Ishikawa (cell line): ENCODE measurements around the gene CST5.

Experiments used
- CEBPB ChIP-seq: IDR thresholded peaks from 2 replicates; pipeline ENCODE4 v1.6.1; 2012
- CREB1 ChIP-seq: IDR thresholded peaks from 2 replicates; pipeline ENCODE4 v1.6.1; 2012; ENCODE audit warnings: low read depth
- EGR1 ChIP-seq: IDR thresholded peaks from 2 replicates; pipeline ENCODE4 v1.6.1; 2012
- EP300 ChIP-seq: IDR thresholded peaks from 2 replicates; pipeline ENCODE4 v1.6.1; 2012; ENCODE audit warnings: borderline replicate concordance
- FOXM1 ChIP-seq: IDR thresholded peaks from 2 replicates; pipeline ENCODE4 v1.6.1; 2012; ENCODE audit warnings: low read depth, borderline replicate concordance
- NFIC ChIP-seq: IDR thresholded peaks from 2 replicates; pipeline ENCODE4 v1.6.1; 2012
- RAD21 ChIP-seq: IDR thresholded peaks from 2 replicates; pipeline ENCODE4 v1.6.1; 2012; ENCODE audit warnings: low read depth
- REST ChIP-seq: IDR thresholded peaks from 2 replicates; pipeline ENCODE4 v1.6.1; 2012; ENCODE audit warnings: low read depth, mild to moderate bottlenecking
- TAF1 ChIP-seq: IDR thresholded peaks from 2 replicates; pipeline ENCODE4 v1.6.1; 2012; ENCODE audit warnings: low read depth, mild to moderate bottlenecking
- TCF12 ChIP-seq: IDR thresholded peaks from 2 replicates; pipeline ENCODE4 v1.6.1; 2012; ENCODE audit warnings: low read depth
- TEAD4 ChIP-seq: IDR thresholded peaks from 2 replicates; pipeline ENCODE4 v1.6.1; 2012
- USF1 ChIP-seq: IDR thresholded peaks from 2 replicates; pipeline ENCODE4 v1.6.1; 2012
- YY1 ChIP-seq: IDR thresholded peaks from 2 replicates; pipeline ENCODE4 v1.6.1; 2012; ENCODE audit warnings: low read depth
- ZBTB7A ChIP-seq: IDR thresholded peaks from 2 replicates; pipeline ENCODE4 v1.6.1; 2012; ENCODE audit warnings: low read depth
- TF ChIP-seq, protein P1 (sequence below): IDR thresholded peaks from 2 replicates; pipeline ENCODE4 v1.6.1; 2012

CST5 gene

DNA sequence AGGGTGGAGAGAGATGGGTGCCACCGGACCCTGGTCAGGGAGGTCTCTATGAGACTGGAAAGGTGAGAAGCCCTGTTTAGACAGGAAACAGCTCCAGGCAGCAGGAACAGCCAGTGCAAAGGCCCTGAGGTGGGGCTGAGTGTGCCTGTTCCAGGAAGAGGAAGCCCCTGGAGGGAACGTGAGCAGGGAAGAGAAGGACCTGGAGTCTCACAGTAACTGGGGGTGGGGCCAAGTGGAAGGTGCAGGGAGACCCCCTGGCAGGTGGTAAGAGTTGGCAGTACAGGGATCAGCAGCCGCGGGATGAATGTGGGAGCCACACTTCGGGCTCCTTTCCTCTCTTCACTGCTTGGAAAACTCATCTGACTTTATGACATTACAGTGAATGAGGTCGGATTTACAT lies 43.8 kb upstream of the CST5 start:
- TF ChIP-seq CEBPB (no peak), ZBTB7A (no peak), TCF12 (no peak), EP300 (no peak), TAF1 (no peak)
- TF ChIP-seq, protein P1, sequence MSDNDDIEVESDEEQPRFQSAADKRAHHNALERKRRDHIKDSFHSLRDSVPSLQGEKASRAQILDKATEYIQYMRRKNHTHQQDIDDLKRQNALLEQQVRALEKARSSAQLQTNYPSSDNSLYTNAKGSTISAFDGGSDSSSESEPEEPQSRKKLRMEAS = no peak

- TF ChIP-seq, protein P1 = no peak
- TF ChIP-seq USF1 (no peak), ZBTB7A (no peak), FOXM1 (no peak), RAD21 (no peak), REST (no peak), YY1 (no peak), CEBPB (no peak)
Observed at GRCh38 chr20:23920408-23921325, 41.1 kb upstream of the CST5 start.

DNA sequence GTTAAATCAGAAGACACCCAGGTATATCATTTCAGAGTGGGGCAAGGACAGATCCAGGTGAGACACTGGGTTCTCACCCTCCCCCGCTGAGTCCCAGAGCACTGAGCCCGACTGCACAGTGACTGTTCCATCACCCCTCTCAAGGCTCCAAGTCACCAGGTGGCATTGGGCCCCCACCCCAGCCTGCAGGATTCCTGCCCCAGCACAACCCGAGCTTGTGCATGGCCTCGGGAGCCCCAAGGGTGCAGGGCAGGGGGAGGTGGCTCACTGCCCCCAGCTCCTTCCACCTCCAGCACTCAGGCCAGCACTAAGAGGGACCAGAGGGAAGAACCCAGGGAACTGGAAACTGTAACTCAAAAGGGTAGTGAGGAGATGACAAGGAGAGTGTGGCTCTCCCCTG lies 39.3 kb upstream of the CST5 start:
- TF ChIP-seq TEAD4 (no peak), EGR1 (no peak), TCF12 (no peak), CEBPB (no peak), RAD21 (no peak), FOXM1 (no peak), ZBTB7A (no peak), USF1 (no peak), YY1 (no peak), CREB1 (no peak), NFIC (no peak), REST (no peak), EP300 (no peak)
- TF ChIP-seq, protein P1 = no peak

GRCh38 chr20:23918101-23918862 lies 38.7 kb upstream of the CST5 start:
- no peak for TF ChIP-seq USF1
- no peak for TF ChIP-seq EP300
- TF ChIP-seq FOXM1 = no peak
- TF ChIP-seq, protein P1 = no peak
- no peak for TF ChIP-seq REST
- no peak for TF ChIP-seq TAF1
- no peak for TF ChIP-seq TCF12
- TF ChIP-seq ZBTB7A = no peak
- no peak for TF ChIP-seq NFIC
- TF ChIP-seq RAD21 = no peak
- TF ChIP-seq TEAD4 = no peak
- no peak for TF ChIP-seq CEBPB
- no peak for TF ChIP-seq EGR1
- no peak for TF ChIP-seq CREB1
- no peak for TF ChIP-seq YY1
